Right ventricle myocardium inferior (tissue), 1 donor: ENCODE data around the gene GMPR2. TPM values are rescaled to one million over a fixed set of nuclear protein-coding genes. Genes with fewer than 3 reads are reported as not detected.

ENCODE experiments used
- ATAC-seq: fragments of 200-7000 bp; cut with Tn5 transposase; one replicate; pipeline ENCODE4 v1.9.1; 2020; ENCODE audit warnings: mild to moderate bottlenecking, moderate library complexity
- DNase-seq: peaks from one replicate; pipeline ENCODE4 v3.0.0; 2021; ENCODE audit errors: missing footprints
- intact Hi-C: fragments of 100-400 bp; cut with DNase I; formaldehyde crosslinking; loops from one replicate; pipeline ENCODE4 v1.11.0; 2022
- total RNA-seq: library from RNA; stranded (reverse); fragmentation: NEBNext Ultra II Directional; extraction: Animal tissue kit (Norgen Biotek cat#: 25700); gene quantifications from one replicate; pipeline ENCODE4 v1.2.1, GENCODE V29; 2021
- donor health status: DM: no; HTN: yes; CAD: no; lungs with severe emphysema.

The GMPR2 gene
- total RNA-seq, 1 donor from 2014 or later = 29.1 TPM

- DNase-seq (no peak), ATAC-seq (no peak)
- intact Hi-C loops = no loop called here
Observed at GRCh38 chr14:24258548-24259265, 26.0 kb downstream of the GMPR2 start.

DNA sequence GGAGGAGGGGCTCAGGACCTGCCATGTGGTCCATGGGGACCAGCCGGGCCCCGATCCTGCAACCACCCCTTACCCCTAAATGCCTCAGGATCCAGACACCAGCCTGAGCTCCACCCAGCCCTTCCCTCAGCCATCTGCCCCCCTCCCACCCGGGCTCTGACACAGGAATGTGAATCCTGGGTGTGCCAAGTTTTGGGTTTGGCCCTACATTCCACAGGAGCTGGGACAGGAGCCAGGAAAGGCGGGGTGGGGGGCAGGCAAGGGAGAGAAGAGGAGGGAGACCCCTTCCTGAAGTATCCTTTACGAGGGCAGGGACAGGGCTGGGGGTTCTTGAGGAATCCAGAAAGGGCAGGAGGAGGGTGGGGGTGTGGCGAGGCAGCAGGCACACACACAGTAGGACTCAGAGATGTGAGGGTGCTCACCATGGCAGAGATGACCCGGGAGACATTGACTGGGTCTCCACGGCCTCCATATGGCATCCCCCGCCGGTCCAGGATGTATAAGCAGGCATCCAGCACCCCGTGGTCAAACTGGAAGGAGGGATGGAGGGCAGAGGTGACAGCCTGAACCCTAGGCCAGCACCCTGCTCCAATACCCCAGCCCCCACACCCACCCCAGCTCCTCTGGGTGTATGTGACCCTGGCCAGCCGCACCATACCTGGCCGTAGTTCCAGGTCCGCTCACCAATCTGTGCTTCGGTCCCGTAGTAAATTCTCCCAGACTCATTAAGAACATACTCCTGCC lies 26.7 kb downstream of the GMPR2 start:
- ATAC-seq = no peak
- no peak for DNase-seq
- intact Hi-C loops = no loop called here

DNA sequence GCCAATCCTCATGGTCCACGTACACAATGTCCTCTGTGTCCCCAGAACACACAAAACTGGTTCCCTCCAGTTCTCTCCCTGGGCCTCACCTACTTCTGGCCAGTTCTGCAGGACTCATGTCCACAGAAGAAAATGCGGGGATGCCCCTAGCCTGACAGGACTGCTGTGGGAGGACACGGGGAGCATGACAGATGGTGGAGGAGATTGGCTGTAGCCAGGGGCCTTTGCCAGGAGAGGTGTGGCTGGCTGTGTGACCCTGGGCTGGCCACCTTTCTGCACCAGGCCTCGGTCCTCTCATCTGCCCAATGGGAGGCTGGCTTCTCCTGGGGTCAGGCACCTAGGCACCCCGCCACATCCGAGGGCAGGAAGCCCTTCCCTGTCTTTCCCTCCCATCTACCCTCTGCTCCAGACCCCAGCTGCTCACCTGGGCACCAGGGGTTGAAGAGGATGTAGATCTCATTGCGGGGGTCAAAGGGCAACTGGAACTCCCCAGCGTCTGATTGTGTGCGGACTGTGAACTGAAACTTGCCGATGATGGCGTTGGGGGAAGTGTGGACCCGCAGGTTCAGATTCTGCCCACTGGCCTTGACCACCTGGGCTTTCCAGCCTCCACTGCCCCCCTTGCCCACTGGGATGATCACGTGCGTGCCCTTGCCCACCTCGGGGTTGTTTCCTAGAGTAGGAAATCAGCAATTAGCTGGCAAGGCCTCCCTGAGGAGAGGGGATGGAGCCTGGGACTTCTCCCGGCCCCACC lies 27.5 kb downstream of the GMPR2 start:
- DNase-seq (no peak), ATAC-seq (no peak)
- intact Hi-C loops = no loop called here

DNA sequence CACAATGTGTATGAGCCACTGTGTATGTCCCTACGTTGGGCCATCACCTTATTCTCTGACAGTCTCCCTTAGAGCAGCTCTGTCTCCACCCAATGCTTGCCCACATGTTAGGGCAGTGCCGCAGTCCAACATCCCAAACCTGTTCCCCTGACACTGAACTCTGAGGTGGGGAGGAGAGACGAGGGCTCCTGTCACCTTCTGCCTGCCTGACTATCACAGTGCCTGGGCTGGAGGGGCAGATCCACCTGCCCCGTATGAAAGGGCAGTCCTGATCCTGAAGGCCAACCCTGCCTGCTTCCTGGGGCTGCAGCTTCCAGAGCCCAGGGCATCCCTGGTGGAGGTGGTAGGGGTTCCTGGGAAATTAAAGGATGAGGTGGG lies 28.0 kb downstream of the GMPR2 start:
- intact Hi-C loops = no loop called here
- ATAC-seq (no peak), DNase-seq (no peak)

GRCh38 chr14:24261256-24261968 lies 28.7 kb downstream of the GMPR2 start:
- intact Hi-C loops = no loop called here
- DNase-seq = no peak
- ATAC-seq = no peak

DNA sequence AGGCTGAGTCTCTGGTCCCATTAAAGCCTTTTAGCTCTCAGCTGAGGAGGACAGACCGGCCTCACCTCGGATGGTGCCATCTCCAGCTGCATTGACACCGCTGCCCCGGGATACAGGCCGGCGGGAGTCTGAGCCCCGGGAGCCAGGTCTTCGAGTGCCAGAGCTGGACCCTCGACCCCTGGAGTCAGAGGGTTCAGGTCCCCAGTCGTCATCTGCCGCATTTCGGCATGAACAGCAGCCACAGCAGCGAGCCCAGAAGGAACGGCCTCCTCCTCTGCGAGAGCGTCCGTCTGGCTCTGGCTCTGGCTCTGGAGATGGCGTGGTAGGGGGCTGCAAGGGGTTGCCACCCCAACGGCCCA lies 29.2 kb downstream of the GMPR2 start:
- intact Hi-C loops = no loop called here
- no peak for ATAC-seq

GRCh38 chr14:24262821-24263733 lies 30.3 kb downstream of the GMPR2 start, which contains the start of gene TGM1:
Gene TGM1 (minus strand): TSS chr14:24263177. CDS start chr14:24262352, 825 bp downstream.
- DNase-seq = no peak
- intact Hi-C loops = no loop called here
- no peak for ATAC-seq

More for the DNA sequence above, 29.2 kb downstream of the GMPR2 start:
- no peak for DNase-seq

DNA sequence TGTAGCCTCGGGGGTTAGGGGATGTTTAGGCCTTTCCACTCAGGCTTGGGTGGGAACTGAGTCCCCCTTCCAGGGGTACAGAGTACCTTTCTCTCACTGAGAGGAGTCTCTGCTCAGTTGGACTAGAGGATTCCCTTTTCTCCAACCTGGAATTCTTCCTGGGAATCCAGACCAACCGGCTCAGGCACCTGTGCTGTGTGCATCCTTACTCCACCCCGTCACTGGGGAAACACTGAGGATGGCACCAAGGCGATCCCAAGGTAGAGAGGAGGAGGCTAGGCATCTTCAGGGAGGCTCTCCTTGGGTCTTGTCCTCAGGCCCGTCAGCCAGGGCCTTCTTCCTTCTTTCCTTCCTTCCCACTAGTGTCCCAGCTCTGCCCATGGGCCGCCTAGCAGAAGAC lies 31.1 kb downstream of the GMPR2 start:
- DNase-seq = no peak
- ATAC-seq = no peak
- intact Hi-C loops = no loop called here

GRCh38 chr14:24264298-24264697 lies 31.6 kb downstream of the GMPR2 start:
- no peak for ATAC-seq
- intact Hi-C loops = no loop called here
- no peak for DNase-seq

DNA sequence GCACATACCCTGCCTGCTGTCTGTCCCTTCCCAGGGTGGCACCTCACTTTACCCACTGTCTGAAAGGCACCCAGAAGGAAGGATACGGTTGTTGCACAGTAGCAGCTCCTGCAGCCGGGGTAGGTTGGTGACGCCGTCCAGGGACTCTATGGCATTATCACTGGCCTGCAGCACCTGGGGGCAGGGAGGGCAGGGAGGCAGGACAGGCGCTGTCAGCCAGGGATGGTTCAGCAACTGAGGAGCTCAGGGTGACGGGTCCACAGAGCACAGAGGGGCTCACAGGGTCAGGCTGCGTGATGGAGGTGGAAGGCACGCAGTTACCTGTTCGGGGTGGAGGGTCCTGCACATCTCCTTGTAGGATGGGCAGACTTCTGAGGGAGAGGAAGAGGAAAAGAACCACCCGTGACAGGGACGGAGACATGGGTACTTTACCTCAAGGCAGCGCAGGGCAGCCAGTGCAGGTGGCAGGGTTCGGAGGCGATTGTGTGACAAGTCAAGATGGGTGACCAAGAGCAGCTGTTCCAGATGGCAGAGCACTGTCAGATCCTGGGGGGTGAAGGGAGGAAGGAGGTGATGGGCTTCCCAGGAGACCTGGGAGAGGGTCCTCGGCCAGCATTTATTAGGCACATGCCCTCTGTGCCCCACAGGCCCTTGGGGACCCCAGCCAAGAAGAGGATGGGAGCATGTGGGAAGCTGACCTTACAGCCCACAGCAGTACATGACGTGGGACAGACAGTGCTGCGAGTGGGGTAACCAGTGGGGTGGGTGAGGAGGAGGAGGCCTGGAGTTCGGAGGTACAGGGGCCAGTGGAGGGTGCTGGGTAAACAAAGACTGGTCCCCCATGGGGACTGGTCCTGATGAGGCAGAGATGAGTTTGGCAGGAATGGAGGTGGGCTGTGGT lies 33.9 kb downstream of the GMPR2 start:
- DNase-seq (no peak), ATAC-seq (no peak)

GRCh38 chr14:24267516-24267915 lies 34.8 kb downstream of the GMPR2 start:
- no peak for ATAC-seq
- DNase-seq = no peak

More for the DNA sequence above, 33.9 kb downstream of the GMPR2 start:
- intact Hi-C loops = no loop called here

DNA sequence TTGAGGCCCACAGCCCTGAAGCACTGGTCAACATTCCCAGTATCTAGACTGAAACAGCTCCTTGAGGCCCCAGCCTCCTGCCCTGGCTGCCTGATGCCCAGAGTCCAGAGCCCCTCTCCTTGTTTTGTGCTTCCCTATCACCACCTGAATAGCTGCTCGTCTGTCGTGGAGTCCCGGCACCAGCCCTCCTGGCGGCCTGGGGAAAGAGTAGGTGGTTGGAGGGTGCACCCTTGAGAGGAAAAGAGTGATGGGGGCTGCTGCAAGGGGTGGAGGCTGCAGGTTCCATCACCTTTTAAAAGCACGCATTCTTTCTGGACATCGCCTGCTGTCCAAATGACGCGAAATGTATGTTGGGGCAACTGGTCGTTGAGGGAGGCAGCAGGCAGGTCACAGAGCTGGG lies 35.5 kb downstream of the GMPR2 start:
- DNase-seq (no peak), ATAC-seq (no peak)
- intact Hi-C loops = no loop called here

More at GRCh38 chr14:24267516-24267915, 34.8 kb downstream of the GMPR2 start:
- intact Hi-C loops = no loop called here

DNA sequence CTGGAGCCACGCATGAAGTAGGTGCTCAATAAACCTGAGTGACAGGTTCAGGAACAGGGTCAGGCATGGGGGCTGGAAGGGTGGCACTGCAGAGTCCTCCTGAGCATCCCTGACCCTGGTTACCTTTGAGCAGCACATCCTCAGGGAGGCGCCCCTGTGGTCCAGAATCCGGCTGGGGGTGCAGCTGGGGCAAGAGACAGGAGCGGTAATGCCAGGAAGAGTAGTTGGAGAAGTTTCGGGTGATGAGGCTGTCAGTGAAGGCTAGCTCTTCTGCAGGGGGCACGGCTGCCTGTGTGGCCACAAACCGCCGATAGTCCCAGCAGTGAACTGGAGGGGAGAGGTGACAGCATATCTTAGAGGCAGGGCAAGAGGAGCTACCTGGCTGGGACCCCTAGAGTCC lies 36.6 kb downstream of the GMPR2 start:
- intact Hi-C loops = no loop called here
- ATAC-seq (no peak), DNase-seq (no peak)

DNA sequence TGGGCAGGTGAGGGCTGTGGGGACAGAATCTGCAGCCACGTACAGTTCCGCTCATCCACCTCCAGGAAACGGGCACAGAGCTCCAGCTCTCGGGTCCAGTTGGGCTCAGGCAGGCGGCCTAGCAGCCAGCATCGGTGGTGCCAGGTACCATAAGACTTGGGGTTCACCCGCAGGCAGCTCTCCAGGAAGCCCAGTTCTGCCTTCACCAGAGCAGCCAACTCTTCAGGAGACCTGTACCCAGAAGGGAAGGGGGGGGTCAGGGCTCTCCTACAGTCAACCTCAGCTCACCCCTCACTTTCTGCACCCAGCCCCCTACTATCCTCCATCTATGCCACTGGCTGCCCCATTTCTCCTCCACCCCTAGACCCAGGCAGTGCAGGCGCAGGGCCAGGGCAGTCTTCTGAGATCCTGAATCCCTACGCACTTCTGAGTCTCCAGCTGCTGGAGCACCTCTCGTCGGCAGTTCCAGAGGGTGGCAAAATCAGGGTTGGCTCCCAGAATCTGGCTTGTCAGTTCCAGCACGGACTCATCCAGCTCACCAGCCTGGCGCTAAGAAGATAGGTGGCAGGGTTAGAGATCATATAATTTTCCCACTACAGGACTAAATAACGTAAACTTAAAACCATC lies 37.3 kb downstream of the GMPR2 start:
- intact Hi-C loops = no loop called here
- DNase-seq (no peak), ATAC-seq (no peak)

DNA sequence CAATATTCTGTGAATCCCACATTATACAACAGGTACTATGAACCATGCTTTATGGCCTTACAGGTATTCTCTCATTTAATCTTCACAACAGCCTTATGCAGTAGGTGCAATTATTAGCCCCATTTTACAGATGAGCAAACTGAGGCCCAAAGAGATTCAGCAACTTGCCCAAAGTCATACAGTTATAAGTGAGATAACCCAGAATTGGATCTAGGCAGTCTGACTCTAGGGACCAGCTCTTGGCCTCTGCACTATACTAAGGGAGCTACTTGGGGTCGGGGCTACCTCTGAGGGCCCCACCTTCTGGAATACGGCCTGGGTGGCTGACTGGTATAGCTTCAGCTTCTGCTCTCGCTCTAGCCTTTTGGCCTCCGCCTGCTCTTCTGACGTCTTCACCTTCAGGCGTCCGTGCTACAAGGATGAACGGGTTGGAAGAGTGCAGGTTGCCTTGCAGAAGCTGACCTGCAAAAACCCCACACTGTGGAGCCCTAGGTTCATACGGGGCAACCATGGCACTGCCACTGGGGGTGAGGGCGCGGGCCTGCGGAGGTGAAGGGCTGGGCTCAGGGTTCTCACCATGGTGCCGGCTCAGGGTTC lies 37.9 kb downstream of the GMPR2 start:
- ATAC-seq (no peak), DNase-seq (no peak)
- intact Hi-C loops = loop anchor here (1.0 kb wide), 1 partner anchor 28 kb away; the partner anchor contains the start of gene TINF2

- intact Hi-C loops = loop anchor here (1.0 kb wide), 1 partner anchor 29 kb away; the partner anchor contains the start of gene TINF2
- ATAC-seq (peak; percentile 96), DNase-seq (peak; percentile 94)
Observed at GRCh38 chr14:24271134-24271833, 38.6 kb downstream of the GMPR2 start, which contains the start of gene RABGGTA. Gene RABGGTA (minus strand): TSS chr14:24271597. CDS start chr14:24271115, 482 bp downstream.
